NCI-H2227 treated with DMSO at 0.1 percent for 48 hours (cell line): ENCODE measurements around the gene ERVK3-1.
A peak's percentile ranks its signal among the peaks of the same experiment; 100 is the strongest.
"Not testable (repeated sequence)": the region's sequence is repeated elsewhere in the genome, so short reads cannot be mapped to it uniquely, and the experiment has no call there.

Experiments used
- DNase-seq: peaks from one replicate; lab custom pipeline; 2025; lab: John Stamatoyannopoulos, UW

The ERVK3-1 gene

GRCh38 chr19:58304748-58305064 lies 471 bp upstream of the ERVK3-1 start:
- DNase-seq = no peak

GRCh38 chr19:58305932-58306323 lies 751 bp downstream of the ERVK3-1 start:
- no peak for DNase-seq

GRCh38 chr19:58307736-58308135 lies 2.6 kb downstream of the ERVK3-1 start:
- DNase-seq = no peak

- DNase-seq = not testable (repeated sequence)
These were observed 5.5 kb downstream of the ERVK3-1 start for GRCh38 chr19:58310685-58311084.

GRCh38 chr19:58311345-58311865 lies 6.2 kb downstream of the ERVK3-1 start:
- no peak for DNase-seq

DNA sequence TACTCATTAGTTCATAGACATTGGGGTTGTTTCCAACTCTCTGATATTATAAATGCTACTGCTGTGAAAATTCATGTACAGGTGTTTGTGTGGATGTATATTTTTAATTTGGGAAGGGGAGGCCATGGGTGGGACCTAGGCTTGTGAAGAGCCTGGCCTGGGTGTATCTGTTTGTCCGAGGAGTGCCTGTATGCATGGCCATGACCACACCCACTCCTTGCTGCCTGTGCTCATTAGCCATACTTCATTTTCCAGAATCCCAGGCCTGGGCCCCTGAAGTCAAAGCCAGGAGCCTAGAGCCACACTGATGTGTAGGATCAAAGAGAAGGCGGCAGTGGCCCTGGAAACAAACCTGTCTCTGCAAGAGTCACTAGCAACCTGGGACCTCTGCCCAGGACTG lies 10.4 kb downstream of the ERVK3-1 start:
- no peak for DNase-seq

DNA sequence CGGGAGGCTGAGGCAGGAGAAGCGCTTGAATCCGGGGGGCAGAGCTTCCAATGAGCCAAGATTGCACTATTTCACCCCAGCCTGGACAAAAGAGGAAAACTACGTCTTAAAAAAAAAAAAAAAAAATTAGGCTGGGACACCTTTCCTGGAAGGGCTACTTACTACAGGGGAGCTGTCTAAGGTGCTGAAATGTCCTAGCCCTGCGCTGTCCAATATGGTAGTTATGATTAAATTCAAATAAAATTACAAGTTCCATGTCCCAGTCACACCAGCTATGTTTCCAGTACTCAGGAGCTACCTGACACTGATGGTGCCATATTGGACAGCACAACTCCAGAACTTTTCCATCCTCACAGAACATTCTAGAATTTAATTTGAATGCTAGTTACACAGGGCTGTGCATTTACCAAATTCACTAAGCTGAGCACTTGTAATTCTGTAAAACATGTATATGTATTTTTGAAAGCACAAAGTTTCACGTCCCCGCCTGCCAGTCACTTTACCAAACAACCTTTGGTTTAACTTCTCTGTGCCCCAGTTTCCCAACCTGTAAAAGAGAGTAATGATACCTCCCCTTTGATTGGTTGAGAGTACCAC lies 12.4 kb downstream of the ERVK3-1 start:
- no peak for DNase-seq

DNA sequence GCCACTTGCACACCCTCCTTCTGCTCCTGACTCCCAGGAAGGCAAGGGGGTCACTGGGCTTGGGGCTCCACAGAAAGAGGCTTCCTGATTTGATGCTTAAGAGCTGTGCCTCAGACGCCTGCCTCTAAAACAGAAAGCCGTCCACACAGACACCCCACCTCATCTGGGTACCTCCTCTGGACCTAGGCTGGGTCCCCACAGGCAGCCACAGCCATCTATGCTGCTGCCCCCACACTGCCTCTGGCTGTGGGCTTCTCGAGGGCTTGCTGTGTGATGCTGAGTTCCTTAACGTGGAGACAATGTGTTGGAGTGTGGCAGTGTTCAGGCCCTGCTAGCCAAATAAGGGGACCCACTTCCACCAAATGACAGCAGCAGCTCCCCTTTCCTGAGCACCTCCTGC lies 13.1 kb downstream of the ERVK3-1 start:
- no peak for DNase-seq

- DNase-seq = no peak
These were observed 14.1 kb downstream of the ERVK3-1 start for GRCh38 chr19:58319241-58319640.

DNA sequence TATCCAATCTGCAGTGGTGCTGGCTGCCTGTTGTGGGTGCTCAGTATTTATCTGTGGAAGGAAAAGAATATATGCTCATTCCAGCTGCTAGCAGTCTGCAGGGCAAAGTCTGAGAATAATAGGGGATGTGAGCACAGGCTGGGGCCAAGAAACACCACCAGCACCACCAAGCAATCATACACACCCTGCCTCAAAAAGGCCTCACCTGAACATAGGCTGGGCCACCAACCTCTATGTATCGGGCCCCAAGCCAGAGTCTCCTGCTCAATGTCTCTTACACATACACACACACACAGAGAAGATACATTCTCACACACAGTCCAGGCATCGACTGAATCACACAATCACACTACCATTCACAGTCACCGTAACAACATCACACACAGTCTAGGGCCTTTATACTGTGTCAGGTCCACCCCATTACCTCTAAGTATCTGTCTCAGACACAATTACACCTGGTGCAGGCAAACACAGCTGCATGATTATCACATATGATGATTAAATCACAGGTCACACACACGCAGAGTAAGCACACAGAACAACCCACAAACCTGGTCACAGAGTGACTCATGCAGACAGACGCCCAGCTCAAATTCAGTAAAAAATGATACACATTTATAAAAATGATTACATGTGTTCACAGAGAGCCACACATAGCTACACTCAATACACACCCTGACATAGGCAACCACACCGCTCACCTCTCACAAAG lies 20.3 kb downstream of the ERVK3-1 start:
- DNase-seq = no peak

DNA sequence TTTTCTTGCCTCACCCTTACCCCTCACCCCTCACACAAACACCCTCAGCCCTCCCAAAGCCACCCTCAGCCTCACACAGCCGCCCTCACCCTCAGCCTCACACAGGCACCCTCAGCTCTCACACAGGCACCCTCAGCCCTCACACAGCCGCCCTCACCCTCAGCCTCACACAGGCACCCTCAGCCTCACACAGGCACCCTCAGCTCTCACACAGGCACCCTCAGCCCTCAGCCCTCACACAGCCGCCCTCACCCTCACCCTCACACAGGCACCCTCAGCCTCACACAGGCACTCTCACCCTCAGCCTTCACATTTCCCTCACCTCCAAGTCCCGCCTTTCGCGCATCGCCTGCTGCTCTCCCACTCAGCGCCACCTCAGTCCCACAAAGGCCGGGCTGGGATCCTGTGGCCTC lies 21.3 kb downstream of the ERVK3-1 start:
- DNase-seq = no peak

- DNase-seq = peak; percentile 100
These were observed 21.9 kb downstream of the ERVK3-1 start, which contains the start of gene ZSCAN22 for GRCh38 chr19:58326914-58327726. TSS of gene ZSCAN22 (plus strand) at chr19:58326994. CDS start at chr19:58334803, 7,809 bp downstream.

GRCh38 chr19:58328999-58329398 lies 23.8 kb downstream of the ERVK3-1 start:
- DNase-seq = no peak

DNA sequence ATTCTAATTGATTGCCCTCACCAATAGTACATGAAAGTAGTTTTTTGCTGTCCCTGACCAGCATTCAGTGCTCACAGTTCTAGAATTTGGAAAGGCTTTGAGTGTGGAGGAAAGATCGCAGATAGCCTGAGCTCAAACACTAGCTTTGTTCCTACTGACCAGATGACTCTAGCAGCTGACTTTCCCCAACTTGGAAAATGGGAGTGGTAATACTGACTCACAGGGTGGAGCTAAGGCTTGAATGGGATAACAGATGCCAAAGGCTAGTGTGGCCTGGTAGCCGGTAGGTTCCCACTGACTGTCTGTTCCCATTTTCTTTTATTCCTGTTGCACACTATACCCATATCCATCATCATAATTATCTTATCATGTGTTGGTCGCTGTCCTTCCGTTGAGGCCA lies 25.3 kb downstream of the ERVK3-1 start:
- no peak for DNase-seq

DNA sequence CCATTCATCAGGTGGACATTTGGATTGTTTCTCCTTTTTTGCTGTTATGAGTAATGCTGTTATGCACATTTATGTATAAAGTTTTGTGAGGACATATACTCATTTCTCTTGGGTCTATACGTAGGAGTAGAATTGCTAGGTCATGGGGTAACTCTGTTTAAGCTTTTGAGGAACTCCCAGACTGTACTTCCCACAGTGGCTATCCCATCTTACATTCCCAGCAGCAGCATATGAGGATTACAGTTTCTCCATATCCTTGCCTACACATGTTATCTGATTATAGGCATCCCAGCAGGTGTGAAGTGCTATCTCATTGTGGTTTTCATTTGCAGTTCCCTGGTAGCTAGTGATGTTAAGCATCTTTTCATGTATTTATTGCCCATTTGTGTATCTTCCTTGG lies 27.5 kb downstream of the ERVK3-1 start:
- no peak for DNase-seq

DNA sequence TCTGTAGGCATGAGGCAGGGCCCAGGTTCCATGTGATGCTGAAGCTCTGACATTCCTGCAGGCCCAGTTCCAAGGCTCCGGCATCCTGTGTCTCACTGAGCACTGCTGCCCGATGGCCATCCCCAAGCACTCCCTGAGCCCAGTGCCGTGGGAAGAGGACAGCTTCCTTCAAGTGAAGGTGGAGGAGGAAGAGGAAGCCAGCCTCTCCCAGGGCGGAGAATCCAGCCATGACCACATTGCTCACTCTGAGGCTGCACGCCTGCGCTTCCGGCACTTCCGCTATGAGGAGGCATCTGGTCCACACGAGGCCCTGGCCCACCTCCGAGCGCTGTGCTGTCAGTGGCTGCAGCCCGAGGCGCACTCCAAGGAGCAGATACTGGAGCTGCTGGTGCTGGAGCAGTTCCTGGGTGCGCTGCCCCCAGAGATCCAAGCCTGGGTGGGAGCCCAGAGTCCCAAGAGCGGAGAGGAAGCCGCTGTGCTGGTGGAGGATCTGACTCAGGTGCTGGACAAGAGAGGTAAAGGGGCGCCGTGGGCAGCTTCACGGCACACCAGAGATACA lies 29.6 kb downstream of the ERVK3-1 start:
- no peak for DNase-seq

- DNase-seq = no peak
These were observed 30.5 kb downstream of the ERVK3-1 start for GRCh38 chr19:58335630-58336029.

DNA sequence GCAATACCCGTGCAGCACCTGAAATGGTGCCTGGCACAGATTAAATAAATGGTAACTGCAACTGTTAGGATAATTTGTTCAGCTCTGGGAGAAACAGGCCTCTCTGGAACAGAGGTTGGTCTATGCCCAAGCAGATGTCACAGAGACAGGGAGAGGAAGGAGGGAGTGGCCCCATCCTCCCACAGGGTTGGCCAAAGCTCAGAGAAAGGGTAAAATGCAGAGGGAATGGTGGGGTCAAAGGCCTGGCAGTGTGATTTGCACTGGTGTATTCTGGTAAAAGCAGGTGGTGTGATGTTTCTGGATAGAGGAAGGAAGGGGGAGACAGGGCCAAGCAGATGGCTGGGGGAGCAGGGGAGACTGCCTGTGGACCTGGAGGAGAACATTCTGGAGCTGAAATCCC lies 31.0 kb downstream of the ERVK3-1 start:
- no peak for DNase-seq

GRCh38 chr19:58336820-58337219 lies 31.6 kb downstream of the ERVK3-1 start:
- DNase-seq = no peak

GRCh38 chr19:58338336-58338735 lies 33.2 kb downstream of the ERVK3-1 start:
- no peak for DNase-seq

DNA sequence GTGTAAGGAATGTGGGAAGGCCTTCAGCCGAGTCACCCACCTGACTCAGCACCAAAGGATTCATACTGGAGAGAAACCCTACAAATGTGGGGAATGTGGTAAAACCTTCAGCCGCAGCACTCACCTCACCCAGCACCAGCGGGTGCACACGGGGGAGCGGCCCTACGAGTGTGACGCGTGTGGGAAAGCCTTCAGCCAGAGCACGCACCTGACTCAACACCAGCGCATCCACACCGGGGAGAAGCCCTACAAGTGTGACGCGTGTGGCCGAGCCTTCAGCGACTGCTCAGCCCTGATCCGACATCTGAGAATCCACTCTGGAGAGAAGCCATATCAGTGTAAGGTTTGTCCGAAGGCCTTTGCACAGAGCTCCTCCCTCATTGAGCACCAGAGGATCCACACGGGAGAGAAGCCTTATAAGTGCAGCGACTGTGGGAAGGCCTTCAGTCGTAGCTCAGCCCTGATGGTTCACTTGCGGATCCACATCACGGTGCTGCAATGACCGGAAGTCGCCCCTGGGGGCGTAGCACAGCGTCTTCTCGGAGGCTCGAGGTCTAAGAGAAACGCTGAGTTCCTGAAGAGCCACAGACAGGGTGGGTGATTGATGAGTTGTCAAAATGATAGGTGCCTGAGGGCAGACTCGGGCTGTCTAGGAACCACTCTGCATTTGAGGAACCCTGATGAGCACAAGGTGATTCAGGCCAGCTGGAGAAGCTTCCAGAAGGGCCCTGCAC lies 33.8 kb downstream of the ERVK3-1 start:
- no peak for DNase-seq

GRCh38 chr19:58345558-58345957 lies 40.4 kb downstream of the ERVK3-1 start:
- DNase-seq = no peak
